SU-DHL-6 (cell line): Measurements from ENCODE around the gene CPLX1.

Source experiments
- CTCF ChIP-seq: fragments of 200-600 bp; sonication (generic); IDR thresholded peaks from one replicate; pipeline ENCODE4 v1.5.1; 2017; ENCODE audit warnings: antibody characterized with exemption, mild to moderate bottlenecking, low read length, moderate library complexity; ENCODE audit not compliant: insufficient read depth, poor library complexity, severe bottlenecking
- EZH2phosphoT487 ChIP-seq: fragments of 200-600 bp; sonication (generic), shearing (Covaris generic); conservative IDR thresholded peaks from 2 replicates; pipeline ENCODE4 v1.6.1; 2018; ENCODE audit warnings: mild to moderate bottlenecking, antibody characterized with exemption, low read length, moderate library complexity, mixed read lengths

- TF ChIP-seq CTCF = no peak
- TF ChIP-seq EZH2phosphoT487 = no peak
These were observed 62.0 kb downstream of the CPLX1 start for GRCh38 chr4:763922-764321.
